CD4-positive, alpha-beta T cell treated with Interleukin-1 beta for 1 hour (primary cell): ENCODE data around the gene CFHR3.
A peak's percentile ranks its signal among the peaks of the same experiment; 100 is the strongest.
"Not testable (repeated sequence)": the region's sequence is repeated elsewhere in the genome, so short reads cannot be mapped to it uniquely, and the experiment has no call there.

Experiments used
- DNase-seq, 2 donors: peaks; one replicate each; pipeline ENCODE4 v3.0.0-alpha.2; 2020 to 2022

The CFHR3 gene

GRCh38 chr1:196774603-196775002 lies at the start of gene CFHR3:
Gene CFHR3, plus strand, starts transcription at chr1:196774840. Its CDS starts 47 bp downstream, at chr1:196774887.
- no peak for DNase-seq

GRCh38 chr1:196732526-196732925 lies 42.1 kb upstream of the CFHR3 start:
- no peak for DNase-seq

- no peak for DNase-seq
Observed at GRCh38 chr1:196733091-196733970, 41.3 kb upstream of the CFHR3 start.

- no peak for DNase-seq
Observed at GRCh38 chr1:196734006-196734405, 40.6 kb upstream of the CFHR3 start.

- DNase-seq = no peak
Observed at GRCh38 chr1:196734460-196734859, 40.2 kb upstream of the CFHR3 start.

- DNase-seq = no peak
Observed at GRCh38 chr1:196738730-196739129, 35.9 kb upstream of the CFHR3 start.

GRCh38 chr1:196743244-196743643 lies 31.4 kb upstream of the CFHR3 start:
- not testable (repeated sequence) for DNase-seq

- not testable (repeated sequence) for DNase-seq
Observed at GRCh38 chr1:196765019-196765740, 9.5 kb upstream of the CFHR3 start.

- not testable (repeated sequence) for DNase-seq
Observed at GRCh38 chr1:196769823-196770222, 4.8 kb upstream of the CFHR3 start.

GRCh38 chr1:196773713-196774112 lies 927 bp upstream of the CFHR3 start:
- DNase-seq = no peak

- no peak for DNase-seq
Observed at GRCh38 chr1:196774175-196774574, 465 bp upstream of the CFHR3 start.

GRCh38 chr1:196777603-196778002 lies 3.0 kb downstream of the CFHR3 start:
- no peak for DNase-seq

- DNase-seq = no peak
Observed at GRCh38 chr1:196779093-196779492, 4.5 kb downstream of the CFHR3 start.

- not testable (repeated sequence) for DNase-seq
Observed at GRCh38 chr1:196791252-196791651, 16.6 kb downstream of the CFHR3 start.

GRCh38 chr1:196794103-196794502 lies 19.5 kb downstream of the CFHR3 start:
- not testable (repeated sequence) for DNase-seq

GRCh38 chr1:196797891-196798290 lies 23.3 kb downstream of the CFHR3 start:
- no peak for DNase-seq

- not testable (repeated sequence) for DNase-seq
Observed at GRCh38 chr1:196801920-196802319, 27.3 kb downstream of the CFHR3 start.

GRCh38 chr1:196808529-196809235 lies 34.0 kb downstream of the CFHR3 start:
- no peak for DNase-seq

- DNase-seq = not testable (repeated sequence)
Observed at GRCh38 chr1:196817442-196817841, 42.8 kb downstream of the CFHR3 start.

GRCh38 chr1:196819531-196819930 lies 44.9 kb downstream of the CFHR3 start, which contains the start of gene CFHR1:
Gene CFHR1, plus strand, starts transcription at chr1:196819731. Its CDS starts 114 bp downstream, at chr1:196819845.
- DNase-seq = not testable (repeated sequence)

- DNase-seq = peak in 1 of 2 donors; percentile 0
Observed at GRCh38 chr1:196827860-196828259, 53.2 kb downstream of the CFHR3 start.
